RPMI7951 (cell line): ENCODE data around the gene NPR2. TPM values are rescaled to one million over a fixed set of nuclear protein-coding genes. Genes with fewer than 3 reads are reported as not detected.

Experiments
- DNase-seq: peaks from one replicate; pipeline ENCODE4 v3.0.0-alpha.2; 2012; ENCODE audit warnings: low read depth
- total RNA-seq: library from RNA; depleted of rRNA; stranded (reverse); fragments of >200 nt; shearing (Covaris generic); gene quantifications from 2 replicates; pipeline ENCODE4 v1.2.3, GENCODE V29; 2014

NPR2 gene
- total RNA-seq, 1 experiment from 2014 or later, result 13.3 TPM

- no peak for DNase-seq
Measured at GRCh38 chr9:35763803-35764202, 27.6 kb upstream of the NPR2 start.

GRCh38 chr9:35766997-35767396, 24.4 kb upstream of the NPR2 start:
- DNase-seq, result no peak

DNA sequence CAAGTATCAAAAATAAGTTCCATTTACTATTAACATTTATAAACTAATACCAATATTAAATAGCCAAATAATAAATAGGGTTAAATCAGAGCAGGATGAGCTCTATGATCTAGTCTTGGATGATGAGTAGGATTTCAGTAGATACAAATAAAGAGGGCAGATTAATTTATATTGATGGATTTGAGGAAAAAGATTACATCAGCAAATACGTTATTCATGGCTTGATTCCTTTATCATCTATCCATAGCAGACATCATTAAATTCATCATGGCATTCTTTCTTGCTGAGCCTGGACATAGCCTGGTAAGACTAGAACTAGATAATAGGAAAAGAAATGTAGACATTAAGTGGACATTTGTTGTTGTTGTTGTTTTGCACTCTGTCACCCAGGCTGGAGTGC, 23.9 kb upstream of the NPR2 start:
- DNase-seq, result no peak

DNA sequence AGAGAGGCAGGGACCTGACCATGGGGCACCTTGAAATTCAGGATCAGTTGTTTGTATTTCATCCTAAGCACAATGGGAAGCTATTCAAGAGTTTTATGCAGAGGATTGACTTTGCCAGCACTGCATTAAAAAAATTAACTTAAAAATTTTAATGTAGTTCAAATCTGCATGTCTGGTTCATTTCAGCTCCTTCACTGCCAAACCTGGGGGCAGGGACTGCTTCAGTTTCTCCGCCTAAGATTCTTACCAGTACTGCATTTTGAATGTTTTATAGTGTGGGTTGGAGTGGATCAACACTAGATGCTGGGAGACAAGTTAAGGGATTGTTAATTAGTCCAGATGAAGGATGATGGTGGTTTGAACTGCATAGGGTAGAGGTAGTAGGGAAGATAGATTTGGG, 21.6 kb upstream of the NPR2 start:
- DNase-seq, result no peak

DNA sequence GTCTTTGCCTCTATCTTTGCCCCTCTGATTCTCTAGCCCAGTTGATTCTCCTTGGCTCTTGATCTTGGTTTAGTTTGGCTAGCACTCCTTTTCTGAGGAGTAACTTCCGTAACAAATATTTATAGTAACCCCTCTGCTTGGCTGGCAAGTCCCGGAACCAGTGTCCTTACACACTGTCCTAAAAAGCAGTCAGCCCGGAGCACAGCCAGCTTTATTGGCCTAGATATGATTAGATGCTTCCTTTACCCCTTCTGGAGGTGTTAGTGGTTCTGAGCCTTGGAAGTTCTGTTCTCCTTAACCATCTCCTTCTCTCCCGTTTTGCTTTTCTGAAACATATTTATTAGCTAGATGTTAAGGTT, 20.3 kb upstream of the NPR2 start:
- no peak for DNase-seq

DNA sequence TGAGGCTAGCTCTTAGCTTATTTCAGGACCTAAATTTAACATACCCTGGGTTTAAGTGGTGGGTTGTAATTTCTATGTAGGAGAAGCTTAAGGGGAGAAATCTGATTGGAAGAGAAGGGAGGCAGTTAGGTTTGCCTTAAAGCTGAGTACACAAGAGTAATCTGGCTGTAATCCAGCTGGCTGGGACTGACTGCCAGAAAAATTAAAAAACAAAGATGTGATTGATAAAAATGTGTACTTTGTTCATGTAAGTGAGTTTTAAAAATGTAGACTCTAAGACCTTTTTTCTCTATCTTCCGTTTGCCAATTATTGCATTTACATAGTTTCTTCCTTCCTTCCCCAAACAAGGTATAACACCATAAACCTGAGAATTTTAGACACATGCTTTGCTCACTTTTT, 19.9 kb upstream of the NPR2 start:
- no peak for DNase-seq

GRCh38 chr9:35771943-35772342, 19.4 kb upstream of the NPR2 start:
- no peak for DNase-seq

DNA sequence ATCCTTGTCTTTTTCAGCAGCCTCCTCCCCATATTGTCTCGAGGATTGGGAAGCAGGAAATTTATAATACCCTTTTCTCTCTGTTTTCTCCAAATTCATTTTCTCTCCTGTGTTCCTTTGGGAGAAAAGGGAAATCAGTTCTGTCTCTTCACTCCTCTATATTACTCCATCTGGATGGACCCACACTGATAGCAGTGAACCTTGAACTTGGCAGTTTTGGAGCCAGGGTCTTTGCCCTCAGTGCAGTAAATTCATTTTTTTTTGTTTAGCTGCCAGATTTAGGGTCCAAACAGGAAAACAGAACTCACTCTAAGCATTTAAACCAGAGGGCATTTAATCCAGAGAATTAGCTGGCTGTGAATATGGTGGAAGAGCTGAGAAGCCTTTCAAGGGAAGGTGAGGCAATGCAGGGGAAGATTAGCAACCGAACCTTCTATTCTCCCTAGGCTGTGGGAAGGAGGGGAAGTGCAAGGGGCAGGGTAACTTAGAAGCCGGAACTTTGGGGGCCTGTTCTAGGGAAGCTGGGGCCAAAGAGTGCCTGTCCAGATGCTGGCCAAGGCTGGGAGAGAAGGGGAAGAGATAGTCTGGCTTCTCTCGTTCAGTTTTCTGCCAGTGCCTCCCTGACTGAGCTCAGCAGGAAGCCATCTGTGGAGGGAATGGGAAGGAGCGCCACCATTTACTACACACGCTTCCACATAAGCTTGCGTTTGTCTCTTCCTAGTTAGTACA, 16.3 kb upstream of the NPR2 start:
- no peak for DNase-seq

DNA sequence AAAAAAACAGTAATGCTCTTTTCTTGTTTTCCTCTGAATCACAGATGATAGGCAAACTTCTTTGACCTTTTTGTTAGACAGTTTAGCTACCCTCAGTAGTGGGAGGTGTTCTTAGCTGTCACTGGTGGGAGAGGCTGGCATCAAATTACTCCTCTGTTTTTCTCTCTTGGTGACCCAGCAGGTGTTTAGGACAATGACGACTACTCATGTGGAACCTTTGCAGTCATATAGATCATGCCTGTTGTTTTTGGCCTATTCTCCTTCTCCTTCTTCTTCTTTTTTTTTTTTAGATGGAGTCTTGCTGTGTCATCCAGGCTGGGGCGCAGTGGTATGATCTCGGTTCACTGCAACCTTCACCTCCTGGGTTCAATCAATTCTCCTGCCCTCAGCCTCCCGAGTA, 15.4 kb upstream of the NPR2 start:
- DNase-seq, result no peak

DNA sequence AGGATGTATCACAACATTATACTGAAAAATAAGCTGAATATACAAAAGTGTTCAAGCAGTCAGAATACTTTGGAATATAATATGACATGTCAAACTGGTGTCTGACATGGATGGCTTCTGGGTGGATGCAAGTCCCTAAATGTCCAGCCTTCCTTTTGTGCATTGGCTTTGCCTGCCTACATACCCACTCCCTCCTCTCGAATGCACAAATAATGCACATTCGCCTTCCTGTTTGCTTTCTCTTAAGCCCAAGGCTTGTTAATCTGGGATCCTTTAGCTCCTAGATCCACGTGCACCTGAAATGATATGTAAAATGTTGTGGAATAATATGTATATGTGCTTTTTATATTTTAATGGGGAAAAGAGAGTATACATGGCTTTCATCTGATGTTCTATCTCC, 12.9 kb upstream of the NPR2 start:
- DNase-seq, result no peak

GRCh38 chr9:35781066-35781465, 10.3 kb upstream of the NPR2 start:
- no peak for DNase-seq

GRCh38 chr9:35783418-35783817, 8.0 kb upstream of the NPR2 start:
- no peak for DNase-seq

DNA sequence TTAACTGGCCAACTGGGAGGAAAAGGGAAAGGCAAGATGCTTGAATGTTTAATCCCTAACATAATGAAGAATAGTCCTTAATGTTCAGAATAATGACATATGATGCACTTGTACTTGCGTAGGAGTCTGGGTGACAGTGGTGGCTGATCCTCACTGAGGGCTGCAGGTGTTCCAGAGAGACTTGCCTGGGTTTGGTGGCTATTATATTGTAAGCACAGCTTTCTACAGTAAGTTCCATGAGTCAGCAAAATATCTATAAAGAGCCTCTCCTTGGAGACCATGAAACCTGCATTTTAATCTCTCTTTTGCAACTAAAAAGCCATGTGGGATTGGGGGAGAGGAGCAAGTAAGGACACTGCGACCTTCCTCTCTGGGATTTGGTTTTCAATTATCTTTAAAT, 1.9 kb upstream of the NPR2 start:
- no peak for DNase-seq

- no peak for DNase-seq
Measured at GRCh38 chr9:35790025-35790384, 1.4 kb upstream of the NPR2 start.

GRCh38 chr9:35790385-35791296, 750 bp upstream of the NPR2 start:
- DNase-seq, result peak; percentile 80

DNA sequence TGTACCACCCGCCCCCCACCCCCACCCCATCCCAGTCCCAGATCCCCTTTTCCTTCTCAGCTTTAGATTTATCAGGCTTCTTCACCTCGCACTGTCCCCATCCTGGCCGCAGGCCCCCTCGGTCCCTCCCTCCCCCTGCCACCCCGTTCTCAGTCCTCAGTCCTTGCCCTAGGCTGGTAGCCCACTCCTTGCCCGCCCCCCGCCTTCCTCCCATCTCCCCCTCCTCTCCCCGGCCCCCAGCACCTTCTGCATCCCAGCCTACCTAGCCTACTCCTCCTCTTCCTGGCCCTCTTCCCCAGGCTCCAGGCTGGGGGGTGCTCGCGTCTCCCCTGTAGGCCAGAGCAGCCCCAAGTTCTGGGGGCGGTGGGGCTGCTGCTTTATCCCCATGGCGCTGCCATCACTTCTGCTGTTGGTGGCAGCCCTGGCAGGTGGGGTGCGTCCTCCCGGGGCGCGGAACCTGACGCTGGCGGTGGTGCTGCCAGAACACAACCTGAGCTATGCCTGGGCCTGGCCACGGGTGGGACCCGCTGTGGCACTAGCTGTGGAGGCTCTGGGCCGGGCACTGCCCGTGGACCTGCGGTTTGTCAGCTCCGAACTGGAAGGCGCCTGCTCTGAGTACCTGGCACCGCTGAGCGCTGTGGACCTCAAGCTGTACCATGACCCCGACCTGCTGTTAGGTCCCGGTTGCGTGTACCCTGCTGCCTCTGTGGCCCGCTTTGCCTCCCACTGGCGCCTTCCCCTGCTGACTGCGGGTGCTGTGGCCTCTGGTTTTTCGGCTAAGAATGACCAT, 828 bp downstream of the NPR2 start:
- no peak for DNase-seq

GRCh38 chr9:35792826-35793225, 1.4 kb downstream of the NPR2 start:
- DNase-seq, result no peak

GRCh38 chr9:35793461-35793860, 2.1 kb downstream of the NPR2 start:
- DNase-seq, result no peak

GRCh38 chr9:35795695-35796094, 4.3 kb downstream of the NPR2 start:
- DNase-seq, result no peak

- DNase-seq, result no peak
Measured at GRCh38 chr9:35797311-35798109, 6.1 kb downstream of the NPR2 start.

GRCh38 chr9:35798658-35799374, 7.4 kb downstream of the NPR2 start:
- DNase-seq, result peak; percentile 85
